Left kidney (tissue), 2 donors: ENCODE data around the gene AACS. TPM values are rescaled to one million over a fixed set of nuclear protein-coding genes. Genes with fewer than 3 reads are reported as not detected.

ENCODE experiments used
- DNase-seq: peaks from one replicate; pipeline ENCODE4 v3.0.0-alpha.2; 2013
- polyA plus RNA-seq: library from polyadenylated mRNA; unstranded; fragments of 120-200 nt; gene quantifications from one replicate; pipeline ENCODE4 v1.2.1, GENCODE V29; 2013; ENCODE audit not compliant: insufficient read length

Gene AACS
- polyA plus RNA-seq, 1 donor, result 23.3 TPM

GRCh38 chr12:125151284-125151683, 86.0 kb downstream of the AACS start:
- DNase-seq, result no peak

- DNase-seq, result no peak
Measured at GRCh38 chr12:125152463-125152862, 87.2 kb downstream of the AACS start.

- no peak for DNase-seq
Measured at GRCh38 chr12:125155366-125155765, 90.1 kb downstream of the AACS start.

- no peak for DNase-seq
Measured at GRCh38 chr12:125157177-125157576, 91.9 kb downstream of the AACS start.

GRCh38 chr12:125159702-125160101, 94.5 kb downstream of the AACS start:
- DNase-seq, result no peak

- DNase-seq, result no peak
Measured at GRCh38 chr12:125160281-125160955, 95.2 kb downstream of the AACS start.

GRCh38 chr12:125161712-125162022, 96.4 kb downstream of the AACS start:
- DNase-seq, result no peak

- no peak for DNase-seq
Measured at GRCh38 chr12:125162489-125163028, 97.3 kb downstream of the AACS start.

GRCh38 chr12:125163148-125163547, 97.9 kb downstream of the AACS start:
- no peak for DNase-seq

- no peak for DNase-seq
Measured at GRCh38 chr12:125164541-125164940, 99.3 kb downstream of the AACS start.

- DNase-seq, result no peak
Measured at GRCh38 chr12:125166041-125166440, 100.8 kb downstream of the AACS start.

- DNase-seq, result no peak
Measured at GRCh38 chr12:125167658-125168057, 102.4 kb downstream of the AACS start.

- DNase-seq, result no peak
Measured at GRCh38 chr12:125169451-125169850, 104.2 kb downstream of the AACS start.

GRCh38 chr12:125169870-125170269, 104.6 kb downstream of the AACS start:
- no peak for DNase-seq

GRCh38 chr12:125171267-125171666, 106.0 kb downstream of the AACS start:
- DNase-seq, result no peak

- DNase-seq, result no peak
Measured at GRCh38 chr12:125172231-125172850, 107.1 kb downstream of the AACS start.

- DNase-seq, result no peak
Measured at GRCh38 chr12:125175576-125175975, 110.3 kb downstream of the AACS start.

GRCh38 chr12:125178222-125178621, 113.0 kb downstream of the AACS start:
- DNase-seq, result no peak

GRCh38 chr12:125180144-125180543, 114.9 kb downstream of the AACS start:
- no peak for DNase-seq

- DNase-seq, result no peak
Measured at GRCh38 chr12:125181107-125181506, 115.9 kb downstream of the AACS start.

GRCh38 chr12:125183187-125184067, 118.2 kb downstream of the AACS start:
- peak; percentile 63 for DNase-seq

- no peak for DNase-seq
Measured at GRCh38 chr12:125184213-125184967, 119.2 kb downstream of the AACS start.
